Mammary epithelial cell (primary cell): ENCODE results near the gene CA14.

ENCODE experiments used
- CTCF ChIP-seq, 2 donors: IDR thresholded peaks in 1 of 2; conservative IDR thresholded peaks in 1 of 2; 2 replicates each; pipeline ENCODE4 v1.5.1; 2011 to 2012; ENCODE audit warnings: inconsistent platforms in 2 of 2, low read length in 2 of 2, mild to moderate bottlenecking in 2 of 2, control low read depth in 1 of 2, low read depth in 1 of 2; ENCODE audit not compliant: insufficient read depth in 1 of 2; ENCODE audit errors: extremely low read depth in 1 of 2
- EZH2 ChIP-seq: IDR thresholded peaks from 2 replicates; pipeline ENCODE4 v1.6.1; 2012; ENCODE audit warnings: low read length, inconsistent platforms, borderline replicate concordance

- TF ChIP-seq EZH2 (no peak), CTCF (conservative IDR thresholded peaks at IDR 0.05 in 1 of 2, IDR thresholded peaks at IDR 0.05 in 1 of 2; ENCODE audit: extremely low read depth in 1 of 2, insufficient read depth in 1 of 2, low read depth in 1 of 2, low read length in 2 of 2) (no peak)
These were observed 11.9 kb downstream of the CA14 start for GRCh38 chr1:150269451-150269850.
